Prostate gland (tissue), 2 donors: ENCODE data around the gene MLLT6.

Experiments
- POLR2A ChIP-seq: fragments of 450-650 bp; IDR thresholded peaks from one replicate; pipeline ENCODE4 v1.6.1; 2016; ENCODE audit warnings: antibody characterized with exemption, mild to moderate bottlenecking
- TF ChIP-seq, protein P1 (sequence below), 4 experiments: fragments of 200-600 bp in 2 of 4; fragments of 450-650 bp in 2 of 4; sonication (generic) in 2 of 4; IDR thresholded peaks; 1 replicate in 3 of 4; 2 replicates in 1 of 4; pipeline ENCODE4 v1.5.1; 2016 to 2019; ENCODE audit warnings: antibody characterized with exemption in 4 of 4, mild to moderate bottlenecking in 2 of 4, moderate library complexity in 2 of 4

DNA sequence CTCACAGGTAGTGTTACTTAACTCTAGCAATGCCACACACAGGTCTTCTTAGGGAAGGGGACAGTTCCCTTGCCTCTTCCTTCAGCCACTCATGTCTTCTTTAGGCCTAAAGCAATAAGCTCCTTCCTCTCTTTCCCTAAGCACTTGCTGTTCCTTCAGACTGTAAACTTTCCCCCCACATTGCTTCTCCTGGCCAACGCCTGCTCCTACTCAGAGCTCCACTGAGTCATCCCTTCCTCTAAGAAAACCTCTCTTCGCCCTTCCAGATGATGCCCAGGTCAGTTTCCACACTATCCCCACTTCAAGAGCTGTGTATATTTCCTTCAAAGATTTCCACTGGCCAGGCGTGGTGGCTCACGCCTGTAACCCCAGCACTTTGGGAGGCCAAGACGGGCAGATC lies 17.8 kb upstream of the MLLT6 start:
- TF ChIP-seq, protein P1, sequence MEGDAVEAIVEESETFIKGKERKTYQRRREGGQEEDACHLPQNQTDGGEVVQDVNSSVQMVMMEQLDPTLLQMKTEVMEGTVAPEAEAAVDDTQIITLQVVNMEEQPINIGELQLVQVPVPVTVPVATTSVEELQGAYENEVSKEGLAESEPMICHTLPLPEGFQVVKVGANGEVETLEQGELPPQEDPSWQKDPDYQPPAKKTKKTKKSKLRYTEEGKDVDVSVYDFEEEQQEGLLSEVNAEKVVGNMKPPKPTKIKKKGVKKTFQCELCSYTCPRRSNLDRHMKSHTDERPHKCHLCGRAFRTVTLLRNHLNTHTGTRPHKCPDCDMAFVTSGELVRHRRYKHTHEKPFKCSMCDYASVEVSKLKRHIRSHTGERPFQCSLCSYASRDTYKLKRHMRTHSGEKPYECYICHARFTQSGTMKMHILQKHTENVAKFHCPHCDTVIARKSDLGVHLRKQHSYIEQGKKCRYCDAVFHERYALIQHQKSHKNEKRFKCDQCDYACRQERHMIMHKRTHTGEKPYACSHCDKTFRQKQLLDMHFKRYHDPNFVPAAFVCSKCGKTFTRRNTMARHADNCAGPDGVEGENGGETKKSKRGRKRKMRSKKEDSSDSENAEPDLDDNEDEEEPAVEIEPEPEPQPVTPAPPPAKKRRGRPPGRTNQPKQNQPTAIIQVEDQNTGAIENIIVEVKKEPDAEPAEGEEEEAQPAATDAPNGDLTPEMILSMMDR (IDR thresholded peaks at IDR 0.05), result no peak
- TF ChIP-seq POLR2A, result no peak
